A549 (cell line): ENCODE measurements around the gene UBTD2. TPM values are rescaled to one million over a fixed set of nuclear protein-coding genes. Genes with fewer than 3 reads are reported as not detected.

ENCODE experiments used
- ATAC-seq, 2 experiments: fragments of 200-7000 bp in 1 of 2; fragments of >200 bp in 1 of 2; cut with Nextera tagmentation in 1 of 2; cut with Tn5 transposase in 1 of 2; 3 replicates each; pipeline versions ENCODE4 v1.8.0 to v1.9.1; 2018 to 2020; ENCODE audit warnings: mild to moderate bottlenecking in 1 of 2, moderate library complexity in 1 of 2
- CTCF ChIA-PET: fragments of 300-600 bp; sonication (Branson Sonifier 250); formaldehyde crosslinking; extraction: SDS; loops from one replicate; lab custom pipeline; 2021; ENCODE audit warnings: antibody characterized with exemption, inconsistent platforms; lab: Yijun Ruan, JAX
- POLR2A ChIA-PET: fragments of 350-600 bp; formaldehyde crosslinking; extraction: SDS; loops from one replicate; lab custom pipeline; 2021; ENCODE audit warnings: antibody characterized with exemption, inconsistent platforms; lab: Yijun Ruan, JAX
- DNase-seq, 2 experiments: peaks; one replicate each; pipeline versions ENCODE4 v3.0.0 to v3.0.0-alpha.2; 2011 to 2016; ENCODE audit warnings: low read depth in 1 of 2, low spot score in 1 of 2
- FAIRE-seq: peaks from 2 replicates; lab custom pipeline; 2011; peaks lifted over from hg19 to GRCh38; lab: Jason Lieb, UNC
- H3K27ac ChIP-seq, 2 experiments: fragments of >200 bp; sonication (Bioruptor Twin); formaldehyde crosslinking; 3 replicates each; pipeline ENCODE4 v1.5.1; 2016 to 2017
- H3K4me1 ChIP-seq: fragments of >200 bp; sonication (Bioruptor Twin); formaldehyde crosslinking; 3 replicates; pipeline ENCODE4 v1.6.1; 2016
- H3K4me2 ChIP-seq: fragments of >200 bp; sonication (Bioruptor Twin); formaldehyde crosslinking; 3 replicates; pipeline ENCODE4 v1.6.1; 2016
- H3K4me3 ChIP-seq: fragments of >200 bp; sonication (Bioruptor Twin); formaldehyde crosslinking; 3 replicates; pipeline ENCODE4 v1.5.1; 2016
- H3K9me3 ChIP-seq: fragments of >200 bp; sonication (Bioruptor Twin); formaldehyde crosslinking; 3 replicates; pipeline ENCODE4 v1.6.1; 2016
- CHD2 ChIP-seq: fragments of 150-350 bp; IDR thresholded peaks from 2 replicates; pipeline ENCODE4 v1.6.1; 2014; ENCODE audit warnings: low read length; ENCODE audit not compliant: partially characterized antibody
- CHD4 ChIP-seq: fragments of 200-600 bp; sonication (generic); IDR thresholded peaks from 2 replicates; pipeline ENCODE4 v1.6.1; 2016; ENCODE audit warnings: antibody characterized with exemption, mild to moderate bottlenecking, borderline replicate concordance
- EHMT2 ChIP-seq: fragments of 200-600 bp; sonication (generic); IDR thresholded peaks from 2 replicates; pipeline ENCODE4 v1.6.1; 2016; ENCODE audit warnings: antibody characterized with exemption, low read depth, mild to moderate bottlenecking, moderate library complexity
- EP300 ChIP-seq, 2 experiments: fragments of >200 bp; sonication (Bioruptor Twin); formaldehyde crosslinking; IDR thresholded peaks; 2 replicates in 1 of 2; 3 replicates in 1 of 2; pipeline ENCODE4 v1.6.1; 2016 to 2017
- GATA3 ChIP-seq: IDR thresholded peaks from 2 replicates; pipeline ENCODE4 v1.6.1; 2012; ENCODE audit warnings: borderline replicate concordance
- JUN ChIP-seq, 2 experiments: fragments of >200 bp; sonication (Bioruptor Twin); formaldehyde crosslinking; IDR thresholded peaks; 2 replicates in 1 of 2; 3 replicates in 1 of 2; pipeline ENCODE4 v1.6.1; 2016 to 2017
- KDM1A ChIP-seq: fragments of 200-600 bp; sonication (generic); IDR thresholded peaks from 2 replicates; pipeline ENCODE4 v1.6.1; 2016; ENCODE audit warnings: low read depth, mild to moderate bottlenecking
- KDM5A ChIP-seq: fragments of 200-600 bp; sonication (generic); IDR thresholded peaks from 2 replicates; pipeline ENCODE4 v1.6.1; 2016; ENCODE audit warnings: antibody characterized with exemption, mild to moderate bottlenecking
- MAX ChIP-seq: IDR thresholded peaks from 2 replicates; pipeline ENCODE4 v1.6.1; 2012
- NPAS2 ChIP-seq: fragments of 250-450 bp; sonication (Bioruptor Pico); IDR thresholded peaks from 2 replicates; pipeline ENCODE4 v1.8.0; 2022; ENCODE audit warnings: mild to moderate bottlenecking, moderate library complexity, borderline replicate concordance
- NR3C1 ChIP-seq: fragments of >200 bp; sonication (Bioruptor Twin); formaldehyde crosslinking; IDR thresholded peaks from 3 replicates; pipeline ENCODE4 v1.6.1; 2017
- PHF8 ChIP-seq: fragments of 200-600 bp; sonication (generic); IDR thresholded peaks from 2 replicates; pipeline ENCODE4 v1.6.1; 2016; ENCODE audit warnings: low read depth, mild to moderate bottlenecking, antibody characterized with exemption, moderate library complexity, borderline replicate concordance
- POLR2A ChIP-seq: IDR thresholded peaks from 2 replicates; pipeline ENCODE4 v1.6.1; 2012; ENCODE audit warnings: mild to moderate bottlenecking, low read length
- RAD21 ChIP-seq, 2 experiments: fragments of >200 bp in 1 of 2; sonication (Bioruptor Twin) in 1 of 2; formaldehyde crosslinking in 1 of 2; IDR thresholded peaks in 1 of 2; conservative IDR thresholded peaks in 1 of 2; 2 replicates in 1 of 2; 3 replicates in 1 of 2; pipeline ENCODE4 v1.6.1; 2012 to 2018; ENCODE audit warnings: inconsistent platforms in 1 of 2
- RARB ChIP-seq: fragments of 250-450 bp; sonication (Bioruptor Pico); IDR thresholded peaks from 2 replicates; pipeline ENCODE4 v1.8.0; 2021; ENCODE audit warnings: mild to moderate bottlenecking, moderate library complexity
- RCOR1 ChIP-seq: fragments of 150-350 bp; IDR thresholded peaks from 2 replicates; pipeline ENCODE4 v1.6.1; 2014; ENCODE audit warnings: antibody characterized with exemption, low read length, low read depth
- REST ChIP-seq: fragments of 200-600 bp; sonication (generic); IDR thresholded peaks from 2 replicates; pipeline ENCODE4 v1.6.1; 2016; ENCODE audit warnings: antibody characterized with exemption, mild to moderate bottlenecking, moderate library complexity
- SMC3 ChIP-seq: fragments of >200 bp; sonication (Bioruptor Twin); formaldehyde crosslinking; IDR thresholded peaks from 3 replicates; pipeline ENCODE4 v1.6.1; 2018; ENCODE audit warnings: inconsistent platforms
- WGBS: methylation state at CpG from one replicate; pipeline ENCODE4 v1.1.6; 2017; ENCODE audit errors: missing lambda C conversion rate; 5-methylcytosine and 5-hydroxymethylcytosine counted together
- polyA plus RNA-seq, 4 experiments: library from polyadenylated mRNA; depleted of rRNA in 3 of 4; stranded (reverse); fragments of >200 nt; fragmentation: RNase III in 1 of 4; extraction: RNeasy Plus Mini Kit Qiagen cat#74134 plus additional on column Dnase treatment in 1 of 4; gene quantifications; 2 replicates in 3 of 4; 3 replicates in 1 of 4; pipeline ENCODE4 v1.2.3, GENCODE V29; 2011 to 2017
- TF ChIP-seq, protein P1 (sequence below): fragments of >200 bp; sonication (Bioruptor Twin); formaldehyde crosslinking; IDR thresholded peaks from 2 replicates; pipeline ENCODE4 v1.6.1; 2016
- TF ChIP-seq, protein P2 (sequence below): IDR thresholded peaks from 2 replicates; pipeline ENCODE4 v1.6.1; 2012; ENCODE audit warnings: low read depth, borderline replicate concordance
- TF ChIP-seq, protein P3 (sequence below): fragments of >200 bp; sonication (Bioruptor Twin); formaldehyde crosslinking; IDR thresholded peaks from 3 replicates; pipeline ENCODE4 v1.5.1; 2016

Gene UBTD2
- polyA plus RNA-seq, 2 of the 4 experiments (the other 2 are of a cell fraction): 16.4 to 20.9 TPM

- FAIRE-seq (no peak), ATAC-seq (no peak), DNase-seq (no peak)
- peaks cover 8% of the 10 kb centered on the region for H3K4me1 ChIP-seq
- POLR2A ChIA-PET: interaction anchor here (0.6 to 2.1 kb wide), 4 partner anchors 25 to 182 kb away, joined by 3 to 10 read pairs (median 6); partner anchors contain the start of genes FBXW11 and UBTD2
- peak overlapping the region; percentile 95 for H3K4me2 ChIP-seq
- H3K27ac ChIP-seq: peak overlapping the region; percentile 77 to 88; a peak in 5 of 6 replicates
- peak overlapping the region; percentile 94 for H3K4me3 ChIP-seq
- 61% methylated on average over 30 of the region's 30 CpGs for WGBS
- TF ChIP-seq GATA3 (no peak), EHMT2 (no peak), RAD21 (conservative IDR thresholded peaks at IDR 0.05 in 1 of 2, IDR thresholded peaks at IDR 0.05 in 1 of 2) (no peak), KDM5A (no peak), NPAS2 (CRISPR knock-in tag) (no peak), PHF8 (no peak), REST (no peak), RCOR1 (no peak), EP300 (IDR thresholded peaks at IDR 0.05) (no peak), CHD2 (no peak)
- TF ChIP-seq, protein P1, sequence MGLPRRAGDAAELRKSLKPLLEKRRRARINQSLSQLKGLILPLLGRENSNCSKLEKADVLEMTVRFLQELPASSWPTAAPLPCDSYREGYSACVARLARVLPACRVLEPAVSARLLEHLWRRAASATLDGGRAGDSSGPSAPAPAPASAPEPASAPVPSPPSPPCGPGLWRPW: no peak
- CTCF ChIA-PET: interaction anchor here (0.7 to 8.0 kb wide), 58 partner anchors 9 to 775 kb away, joined by 3 to 93 read pairs (median 5); partner anchors contain the start of genes FBXW11, FGF18 and UBTD2
- no peaks in the 10 kb centered on the region for H3K9me3 ChIP-seq
These were observed 94.5 kb downstream of the UBTD2 start for GRCh38 chr5:172188893-172189692.

DNA sequence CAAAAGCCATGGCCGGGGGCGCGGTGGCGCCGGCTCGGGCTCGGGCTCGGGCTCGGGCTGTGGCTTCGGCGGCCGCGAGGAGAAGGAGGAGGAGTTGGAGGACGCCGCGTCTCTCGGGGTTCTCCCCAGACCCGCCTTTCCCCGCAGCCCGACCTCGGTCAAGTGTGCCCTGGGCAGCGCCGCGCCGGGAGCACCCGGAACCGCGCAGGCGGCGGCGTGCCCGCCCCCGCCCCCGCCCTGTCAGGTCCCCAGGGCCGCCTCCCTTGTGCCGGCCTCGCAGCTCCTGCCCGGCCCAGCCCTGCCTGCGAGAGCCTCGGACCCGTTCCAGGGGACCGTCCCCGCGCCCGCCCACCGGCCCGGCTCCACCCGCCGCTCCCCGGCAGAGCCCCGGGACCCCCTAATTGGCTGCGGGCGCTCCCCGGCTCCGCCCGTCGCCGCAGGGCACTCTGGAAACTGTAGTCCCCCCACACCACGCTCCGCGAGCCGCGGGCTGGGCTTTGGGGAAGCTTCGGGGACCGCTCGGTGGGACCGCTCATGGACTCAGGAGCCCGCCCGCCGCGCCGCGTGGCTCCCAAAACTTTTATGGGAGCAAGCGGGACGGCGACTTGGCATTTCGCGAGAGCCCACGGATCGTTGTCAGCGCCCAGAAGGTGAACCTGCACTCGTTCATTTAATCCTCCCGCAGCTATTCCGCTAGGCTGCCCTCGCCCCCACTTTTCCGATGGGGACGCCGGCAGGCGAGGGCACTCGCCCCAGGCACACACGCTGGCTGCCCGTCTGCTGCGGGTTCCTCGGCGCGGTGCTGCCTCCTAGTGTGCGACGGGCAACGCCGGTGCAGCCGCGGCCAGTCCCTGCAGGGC lies 95.3 kb downstream of the UBTD2 start, which contains the start of gene STK10:
Gene STK10 (minus strand): TSS at position 192 of the 860 bp plus-strand sequence. CDS start 182 bp downstream, at position 10.
- H3K4me1 ChIP-seq: peaks cover 8% of the 10 kb centered on the region
- H3K27ac ChIP-seq: peak within 1 kb of the TSS; percentile 77 to 88
- 0% methylated on average over 20 of the region's 102 CpGs for WGBS
- peak; percentile 88 for TF ChIP-seq SMC3
- TF ChIP-seq, protein P2, sequence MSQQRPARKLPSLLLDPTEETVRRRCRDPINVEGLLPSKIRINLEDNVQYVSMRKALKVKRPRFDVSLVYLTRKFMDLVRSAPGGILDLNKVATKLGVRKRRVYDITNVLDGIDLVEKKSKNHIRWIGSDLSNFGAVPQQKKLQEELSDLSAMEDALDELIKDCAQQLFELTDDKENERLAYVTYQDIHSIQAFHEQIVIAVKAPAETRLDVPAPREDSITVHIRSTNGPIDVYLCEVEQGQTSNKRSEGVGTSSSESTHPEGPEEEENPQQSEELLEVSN: peak; percentile 66; the same call in 1 of the 2 replicates
- TF ChIP-seq, protein P3, sequence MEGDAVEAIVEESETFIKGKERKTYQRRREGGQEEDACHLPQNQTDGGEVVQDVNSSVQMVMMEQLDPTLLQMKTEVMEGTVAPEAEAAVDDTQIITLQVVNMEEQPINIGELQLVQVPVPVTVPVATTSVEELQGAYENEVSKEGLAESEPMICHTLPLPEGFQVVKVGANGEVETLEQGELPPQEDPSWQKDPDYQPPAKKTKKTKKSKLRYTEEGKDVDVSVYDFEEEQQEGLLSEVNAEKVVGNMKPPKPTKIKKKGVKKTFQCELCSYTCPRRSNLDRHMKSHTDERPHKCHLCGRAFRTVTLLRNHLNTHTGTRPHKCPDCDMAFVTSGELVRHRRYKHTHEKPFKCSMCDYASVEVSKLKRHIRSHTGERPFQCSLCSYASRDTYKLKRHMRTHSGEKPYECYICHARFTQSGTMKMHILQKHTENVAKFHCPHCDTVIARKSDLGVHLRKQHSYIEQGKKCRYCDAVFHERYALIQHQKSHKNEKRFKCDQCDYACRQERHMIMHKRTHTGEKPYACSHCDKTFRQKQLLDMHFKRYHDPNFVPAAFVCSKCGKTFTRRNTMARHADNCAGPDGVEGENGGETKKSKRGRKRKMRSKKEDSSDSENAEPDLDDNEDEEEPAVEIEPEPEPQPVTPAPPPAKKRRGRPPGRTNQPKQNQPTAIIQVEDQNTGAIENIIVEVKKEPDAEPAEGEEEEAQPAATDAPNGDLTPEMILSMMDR: peak; percentile 92
- TF ChIP-seq PHF8: 0 out of 2 replicates have a peak, but pooled peaks have one; percentile 20
- peak; percentile 77; the same call in 1 of the 2 replicates for TF ChIP-seq CHD4
- no peak for TF ChIP-seq CHD2
- no peak for TF ChIP-seq RARB (CRISPR knock-in tag)
- no peak for TF ChIP-seq EHMT2
- peak; percentile 71 for TF ChIP-seq MAX
- peak; percentile 18; the same call in 1 of the 2 replicates for TF ChIP-seq KDM1A
- peak; percentile 64 for TF ChIP-seq POLR2A
- peak in 1 of 2 experiments; percentile 12; a peak in 1 of 5 replicates for TF ChIP-seq JUN (IDR thresholded peaks at IDR 0.05)
- peak; percentile 85 to 93 for TF ChIP-seq RAD21 (conservative IDR thresholded peaks at IDR 0.05 in 1 of 2, IDR thresholded peaks at IDR 0.05 in 1 of 2)
- no peak for TF ChIP-seq NR3C1
- CTCF ChIA-PET: interaction anchor here (0.6 to 8.0 kb wide), 61 partner anchors 9 to 965 kb away, joined by 3 to 93 read pairs (median 5); partner anchors contain the start of genes FBXW11, FGF18 and UBTD2
- peak; percentile 87 to 97 for DNase-seq
- H3K4me2 ChIP-seq: peak within 1 kb of the TSS; percentile 95
- H3K9me3 ChIP-seq: no peaks in the 10 kb centered on the region
- POLR2A ChIA-PET: interaction anchor here (0.6 to 2.1 kb wide), 5 partner anchors 29 to 181 kb away, joined by 3 to 10 read pairs (median 4); partner anchors contain the start of genes FBXW11 and UBTD2
- ATAC-seq: peak; percentile 86 to 90
- peak within 1 kb of the TSS; percentile 94 for H3K4me3 ChIP-seq
- no peak for FAIRE-seq
